ENCODE data around the gene CPNE5.

The CPNE5 gene

GRCh38 chr6:36757206-36757605 is 82.0 kb downstream of the CPNE5 start:
- H3K4me3 ChIP-seq (replicated peaks; ENCODE audit: insufficient read depth, low read length), result no peak overlapping the region
- TF ChIP-seq POLR2AphosphoS5 (IDR thresholded peaks at IDR 0.05; ENCODE audit: low read depth), result no peak
- TF ChIP-seq CTCF (IDR thresholded peaks at IDR 0.05; ENCODE audit: insufficient read depth, low read length), result no peak
- no peak for TF ChIP-seq GABPA (IDR thresholded peaks at IDR 0.05; ENCODE audit: low read depth)
- no peak for TF ChIP-seq REST (IDR thresholded peaks at IDR 0.05; ENCODE audit: insufficient replicate concordance, low read depth)
- TF ChIP-seq SPI1 (IDR thresholded peaks at IDR 0.05; ENCODE audit: borderline replicate concordance, low read depth), result no peak
- H3K27ac ChIP-seq (replicated peaks), result no peak overlapping the region
- no peak for DNase-seq (ENCODE audit: low read depth in 1 of 2, low spot score in 1 of 2)
- H3K27me3 ChIP-seq (ENCODE audit: insufficient read depth, poor library complexity, severe bottlenecking), result no peaks in the 10 kb centered on the region

- no peak for DNase-seq (ENCODE audit: low read depth in 1 of 2, low spot score in 1 of 2)
- TF ChIP-seq POLR2AphosphoS5 (IDR thresholded peaks at IDR 0.05; ENCODE audit: low read depth) (no peak), SPI1 (IDR thresholded peaks at IDR 0.05; ENCODE audit: borderline replicate concordance, low read depth) (no peak), REST (IDR thresholded peaks at IDR 0.05; ENCODE audit: insufficient replicate concordance, low read depth) (no peak), GABPA (IDR thresholded peaks at IDR 0.05; ENCODE audit: low read depth) (no peak), CTCF (IDR thresholded peaks at IDR 0.05; ENCODE audit: insufficient read depth, low read length) (no peak)
- Histone ChIP-seq H3K27ac (replicated peaks) (no peak overlapping the region), H3K27me3 (ENCODE audit: insufficient read depth, poor library complexity, severe bottlenecking) (no peaks in the 10 kb centered on the region), H3K4me3 (replicated peaks; ENCODE audit: insufficient read depth, low read length) (no peak overlapping the region)
Observed at GRCh38 chr6:36756786-36757185, 82.5 kb downstream of the CPNE5 start.

GRCh38 chr6:36755435-36756348 is 83.6 kb downstream of the CPNE5 start:
- TF ChIP-seq SPI1 (IDR thresholded peaks at IDR 0.05; ENCODE audit: borderline replicate concordance, low read depth), result peak; percentile 32; the same call in 1 of the 2 replicates
- no peak for TF ChIP-seq POLR2AphosphoS5 (IDR thresholded peaks at IDR 0.05; ENCODE audit: low read depth)
- H3K27ac ChIP-seq (replicated peaks), result no peak overlapping the region
- no peak overlapping the region for H3K4me3 ChIP-seq (replicated peaks; ENCODE audit: insufficient read depth, low read length)
- no peaks in the 10 kb centered on the region for H3K27me3 ChIP-seq (ENCODE audit: insufficient read depth, poor library complexity, severe bottlenecking)
- peak; percentile 73 to 77 for DNase-seq (ENCODE audit: low read depth in 1 of 2, low spot score in 1 of 2)

- Histone ChIP-seq H3K4me3 (replicated peaks; ENCODE audit: insufficient read depth, low read length) (no peak overlapping the region), H3K27me3 (ENCODE audit: insufficient read depth, poor library complexity, severe bottlenecking) (no peaks in the 10 kb centered on the region), H3K27ac (replicated peaks) (no peak overlapping the region)
- no peak for TF ChIP-seq REST (IDR thresholded peaks at IDR 0.05; ENCODE audit: insufficient replicate concordance, low read depth)
- TF ChIP-seq CTCF (IDR thresholded peaks at IDR 0.05; ENCODE audit: insufficient read depth, low read length), result no peak
- no peak for TF ChIP-seq SPI1 (IDR thresholded peaks at IDR 0.05; ENCODE audit: borderline replicate concordance, low read depth)
- TF ChIP-seq GABPA (IDR thresholded peaks at IDR 0.05; ENCODE audit: low read depth), result no peak
- TF ChIP-seq POLR2AphosphoS5 (IDR thresholded peaks at IDR 0.05; ENCODE audit: low read depth), result no peak
- DNase-seq (ENCODE audit: low read depth in 1 of 2, low spot score in 1 of 2), result no peak
Observed at GRCh38 chr6:36754582-36755434, 84.4 kb downstream of the CPNE5 start.
